Uterus (tissue), 2 donors: Measurements from ENCODE around the gene RESF1.

Source experiments
- CTCF ChIP-seq, 4 experiments: fragments of 200-600 bp in 2 of 4; fragments of 450-650 bp in 2 of 4; sonication (generic) in 2 of 4; IDR thresholded peaks; one replicate each; pipeline ENCODE4 v1.5.1; 2016 to 2019; ENCODE audit warnings: antibody characterized with exemption in 4 of 4, mild to moderate bottlenecking in 2 of 4, moderate library complexity in 1 of 4
- POLR2A ChIP-seq, 2 donors: fragments of 450-650 bp; IDR thresholded peaks; one replicate each; pipeline ENCODE4 v1.6.1; 2016; ENCODE audit warnings: antibody characterized with exemption in 2 of 2, mild to moderate bottlenecking in 1 of 2, moderate library complexity in 1 of 2

DNA sequence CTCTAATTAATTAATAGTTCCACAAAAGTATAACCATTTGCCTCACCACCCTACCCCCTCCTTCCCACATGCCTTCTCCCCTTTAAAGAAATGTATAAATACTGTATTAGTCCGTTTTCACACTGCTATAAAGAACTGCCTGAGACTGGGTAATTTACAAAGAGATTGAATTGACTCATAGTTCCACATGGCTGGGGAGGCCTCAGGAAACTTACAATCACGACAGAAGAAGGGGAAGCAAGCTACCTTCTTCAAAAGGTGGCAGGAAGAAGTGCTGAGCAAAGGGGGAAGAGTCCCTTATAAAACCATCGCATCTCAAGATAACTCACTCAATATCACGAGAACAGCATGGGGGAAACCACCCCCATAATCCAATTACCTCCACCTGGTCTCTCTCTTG is 8.2 kb upstream of the RESF1 start:
- TF ChIP-seq CTCF (IDR thresholded peaks at IDR 0.05) (no peak), POLR2A (IDR thresholded peaks at IDR 0.05) (no peak)
